ENCODE measurements around the gene PDXP.

GRCh38 chr22:37684803-37685615 lies 26.5 kb downstream of the PDXP start:
- TF ChIP-seq POLR2AphosphoS5 (IDR thresholded peaks at IDR 0.05; ENCODE audit: insufficient read depth, low read depth, low read length) (no peak), CTCF (IDR thresholded peaks at IDR 0.05; ENCODE audit: extremely low read depth in 1 of 2, insufficient read depth in 1 of 2, low read depth in 1 of 2, low read length in 2 of 2) (no peak), EZH2 (IDR thresholded peaks at IDR 0.05; ENCODE audit: borderline replicate concordance, low read depth, low read length, severe bottlenecking) (no peak), GATA2 (IDR thresholded peaks at IDR 0.05; ENCODE audit: insufficient read depth, insufficient read length, low read depth, low read length) (no peak), POLR2A (IDR thresholded peaks at IDR 0.05; ENCODE audit: low read depth, low read length) (no peak), MYC (IDR thresholded peaks at IDR 0.05; ENCODE audit: low read depth, low read length) (no peak), MAX (IDR thresholded peaks at IDR 0.05; ENCODE audit: insufficient read depth, insufficient read length) (no peak)

Data from endothelial cell of umbilical vein (primary cell).